ENCODE results near the gene SPRY4.
A peak's percentile ranks its signal among the peaks of the same experiment; 100 is the strongest.
"Not testable (repeated sequence)": the region's sequence is repeated elsewhere in the genome, so short reads cannot be mapped to it uniquely, and the experiment has no call there.

SPRY4 gene

GRCh38 chr5:142364251-142365145 is 39.7 kb upstream of the SPRY4 start:
- peak overlapping the region; percentile 3 for H3K4me2 ChIP-seq (ENCODE audit: low read length, poor library complexity, severe bottlenecking)
- H3K9ac ChIP-seq (ENCODE audit: low read length) = no peak overlapping the region
- peaks cover 0 to 4% of the 10 kb centered on the region in 2 experiments for H3K36me3 ChIP-seq (ENCODE audit: control insufficient read depth in 1 of 2, insufficient read depth in 2 of 2, low read depth in 1 of 2, low read length in 2 of 2)
- peak overlapping the region; percentile 47 for H2AK5ac ChIP-seq (ENCODE audit: low read length, severe bottlenecking)
- peak overlapping the region; percentile 88 to 92 for H3K18ac ChIP-seq (ENCODE audit: low read depth in 1 of 2, low read length in 2 of 2)
- peak overlapping the region; percentile 1 for H2BK15ac ChIP-seq (ENCODE audit: low read depth, poor library complexity, severe bottlenecking)
- H3K27ac ChIP-seq (ENCODE audit: low read length, poor library complexity, severe bottlenecking) = peak overlapping the region; percentile 86
- no peak overlapping the region for H2AFZ ChIP-seq (ENCODE audit: low read depth, low read length)
- H3K23ac ChIP-seq (ENCODE audit: low read length in 2 of 2) = no peak overlapping the region
- H3K79me1 ChIP-seq (replicated peaks; ENCODE audit: low read length, poor library complexity, severe bottlenecking) = peaks cover 5% of the 10 kb centered on the region
- H3K9me3 ChIP-seq (ENCODE audit: control insufficient read depth, low read length) = no peaks in the 10 kb centered on the region
- no peak overlapping the region for H3K4me3 ChIP-seq (ENCODE audit: insufficient read depth in 1 of 2, low read depth in 1 of 2, low read length in 2 of 2)
- peak; percentile 63 for DNase-seq
- peak overlapping the region; percentile 70 for H4K91ac ChIP-seq (ENCODE audit: low read length)
- H2BK120ac ChIP-seq (ENCODE audit: low read depth, low read length) = peak overlapping the region; percentile 68
- peak overlapping the region; percentile 6 to 96 for H2BK12ac ChIP-seq (ENCODE audit: low read length in 2 of 2)
- H4K8ac ChIP-seq (ENCODE audit: low read length) = peak overlapping the region; percentile 88
- WGBS = 75% methylated on average over 23 of the region's 23 CpGs
- H3K4ac ChIP-seq (ENCODE audit: low read depth in 1 of 2, low read length in 2 of 2) = peak overlapping the region in 1 of 2 experiments; percentile 69
- no peaks in the 10 kb centered on the region for H3K27me3 ChIP-seq (ENCODE audit: control insufficient read depth in 1 of 2, insufficient read depth in 1 of 2, low read length in 2 of 2)
- peaks cover 7% of the 10 kb centered on the region for H3K4me1 ChIP-seq (ENCODE audit: control insufficient read depth, insufficient read depth, low read depth, low read length)
- H2BK5ac ChIP-seq (ENCODE audit: low read depth, low read length, poor library complexity, severe bottlenecking) = no peak overlapping the region
- no peak overlapping the region for H3K14ac ChIP-seq (ENCODE audit: low read length in 2 of 2)

DNA sequence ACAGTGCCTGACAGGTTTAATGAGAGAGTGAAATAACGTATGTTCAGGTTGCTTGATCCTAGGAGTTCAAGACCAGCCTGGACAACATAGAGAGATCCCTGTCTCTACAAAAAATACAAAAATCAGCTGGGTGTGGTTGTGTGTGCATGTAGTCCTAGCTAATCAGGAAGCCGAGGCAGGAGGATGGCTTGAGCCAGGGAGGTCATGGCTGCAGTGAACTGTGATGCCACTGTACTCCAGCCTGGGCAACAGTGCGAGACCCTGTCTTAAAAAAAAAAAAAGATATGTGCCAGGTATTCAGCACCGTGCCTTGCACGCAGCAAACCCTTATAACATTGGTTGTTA is 38.8 kb upstream of the SPRY4 start:
- Histone ChIP-seq H3K79me1 (replicated peaks; ENCODE audit: low read length, poor library complexity, severe bottlenecking) (peaks cover 10% of the 10 kb centered on the region), H3K9me3 (ENCODE audit: control insufficient read depth, low read length) (no peaks in the 10 kb centered on the region), H3K4me2 (ENCODE audit: low read length, poor library complexity, severe bottlenecking) (no peak overlapping the region), H3K27me3 (ENCODE audit: control insufficient read depth in 1 of 2, insufficient read depth in 1 of 2, low read length in 2 of 2) (no peaks in the 10 kb centered on the region), H3K23ac (ENCODE audit: low read length in 2 of 2) (no peak overlapping the region), H3K18ac (ENCODE audit: low read depth in 1 of 2, low read length in 2 of 2) (peak overlapping the region; percentile 71 to 92), H3K4ac (ENCODE audit: low read depth in 1 of 2, low read length in 2 of 2) (peak overlapping the region; percentile 74 to 88), H2BK12ac (ENCODE audit: low read length in 2 of 2) (peak overlapping the region; percentile 20 to 92), H2BK5ac (ENCODE audit: low read depth, low read length, poor library complexity, severe bottlenecking) (peak overlapping the region; percentile 45), H3K9ac (ENCODE audit: low read length) (no peak overlapping the region), H2AFZ (ENCODE audit: low read depth, low read length) (no peak overlapping the region), H2BK120ac (ENCODE audit: low read depth, low read length) (peak overlapping the region; percentile 69), H3K27ac (ENCODE audit: low read length, poor library complexity, severe bottlenecking) (peak overlapping the region; percentile 86), H3K14ac (ENCODE audit: low read length in 2 of 2) (no peak overlapping the region), H4K8ac (ENCODE audit: low read length) (peak overlapping the region; percentile 83), H2BK15ac (ENCODE audit: low read depth, poor library complexity, severe bottlenecking) (no peak overlapping the region), H4K91ac (ENCODE audit: low read length) (peak overlapping the region; percentile 97), H2AK5ac (ENCODE audit: low read length, severe bottlenecking) (peak overlapping the region; percentile 17), H3K4me3 (ENCODE audit: insufficient read depth in 1 of 2, low read depth in 1 of 2, low read length in 2 of 2) (no peak overlapping the region), H3K36me3 (ENCODE audit: control insufficient read depth in 1 of 2, insufficient read depth in 2 of 2, low read depth in 1 of 2, low read length in 2 of 2) (peaks cover 0 to 3% of the 10 kb centered on the region in 2 experiments), H3K4me1 (ENCODE audit: control insufficient read depth, insufficient read depth, low read depth, low read length) (peaks cover 7% of the 10 kb centered on the region)
- no peak for DNase-seq
- 87% methylated on average over 4 of the region's 5 CpGs for WGBS

GRCh38 chr5:142362193-142362592 is 37.4 kb upstream of the SPRY4 start:
- not testable (repeated sequence) for H3K4me2 ChIP-seq (ENCODE audit: low read length, poor library complexity, severe bottlenecking); H2BK5ac ChIP-seq (ENCODE audit: low read depth, low read length, poor library complexity, severe bottlenecking); H2AFZ ChIP-seq (ENCODE audit: low read depth, low read length); H3K27me3 ChIP-seq (ENCODE audit: control insufficient read depth in 1 of 2, insufficient read depth in 1 of 2, low read length in 2 of 2); DNase-seq; H3K14ac ChIP-seq (ENCODE audit: low read length in 2 of 2); H2BK15ac ChIP-seq (ENCODE audit: low read depth, poor library complexity, severe bottlenecking); H3K36me3 ChIP-seq (ENCODE audit: control insufficient read depth in 1 of 2, insufficient read depth in 2 of 2, low read depth in 1 of 2, low read length in 2 of 2); H3K4me3 ChIP-seq (ENCODE audit: insufficient read depth in 1 of 2, low read depth in 1 of 2, low read length in 2 of 2); H3K23ac ChIP-seq (ENCODE audit: low read length in 2 of 2); H3K9me3 ChIP-seq (ENCODE audit: control insufficient read depth, low read length)
- peak overlapping the region; percentile 60 to 94 for H2BK12ac ChIP-seq (ENCODE audit: low read length in 2 of 2)
- H3K9ac ChIP-seq (ENCODE audit: low read length) = peak overlapping the region; percentile 55
- H3K4me1 ChIP-seq (ENCODE audit: control insufficient read depth, insufficient read depth, low read depth, low read length) = peaks cover 13% of the 10 kb centered on the region
- peak overlapping the region; percentile 65 for H3K27ac ChIP-seq (ENCODE audit: low read length, poor library complexity, severe bottlenecking)
- H3K79me1 ChIP-seq (replicated peaks; ENCODE audit: low read length, poor library complexity, severe bottlenecking) = peaks cover 13% of the 10 kb centered on the region
- peak overlapping the region; percentile 33 for H4K8ac ChIP-seq (ENCODE audit: low read length)
- H3K4ac ChIP-seq (ENCODE audit: low read depth in 1 of 2, low read length in 2 of 2) = peak overlapping the region; percentile 75 to 96
- peak overlapping the region; percentile 93 for H2BK120ac ChIP-seq (ENCODE audit: low read depth, low read length)
- peak overlapping the region; percentile 74 to 95 for H3K18ac ChIP-seq (ENCODE audit: low read depth in 1 of 2, low read length in 2 of 2)
- peak overlapping the region; percentile 55 for H4K91ac ChIP-seq (ENCODE audit: low read length)
- peak overlapping the region; percentile 37 for H2AK5ac ChIP-seq (ENCODE audit: low read length, severe bottlenecking)
- 55% methylated on average over 9 of the region's 11 CpGs for WGBS

DNA sequence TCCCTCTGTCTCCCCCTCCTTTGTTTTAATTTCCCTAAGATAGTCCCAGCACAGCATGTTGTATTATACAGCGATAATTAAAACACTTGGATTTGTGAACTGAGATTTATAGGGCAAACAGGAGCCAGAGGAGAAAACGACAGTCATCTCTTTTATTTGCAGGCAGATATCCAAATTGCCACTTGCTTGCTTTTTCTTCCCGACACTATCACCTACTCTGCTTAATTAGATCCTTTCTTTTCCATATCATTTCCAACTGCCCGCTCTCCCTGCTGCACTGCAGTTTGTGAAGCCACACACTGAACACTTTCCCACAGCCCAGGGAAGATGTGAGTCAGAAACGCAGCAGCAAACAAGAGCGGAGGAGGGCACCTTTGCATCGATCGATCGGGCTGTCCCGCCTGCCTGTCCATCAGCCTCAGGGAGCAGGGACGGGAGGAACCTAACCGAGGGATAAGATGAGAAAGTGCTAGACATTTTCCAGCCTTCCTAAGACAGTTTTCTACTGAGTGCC is 35.8 kb upstream of the SPRY4 start:
- Histone ChIP-seq H3K4me3 (ENCODE audit: insufficient read depth in 1 of 2, low read depth in 1 of 2, low read length in 2 of 2) (no peak overlapping the region), H3K9ac (ENCODE audit: low read length) (peak overlapping the region; percentile 16), H3K9me3 (ENCODE audit: control insufficient read depth, low read length) (peaks cover 4% of the 10 kb centered on the region), H2BK5ac (ENCODE audit: low read depth, low read length, poor library complexity, severe bottlenecking) (no peak overlapping the region), H2BK15ac (ENCODE audit: low read depth, poor library complexity, severe bottlenecking) (no peak overlapping the region), H4K91ac (ENCODE audit: low read length) (peak overlapping the region; percentile 48), H3K27me3 (ENCODE audit: control insufficient read depth in 1 of 2, insufficient read depth in 1 of 2, low read length in 2 of 2) (no peaks in the 10 kb centered on the region), H2AFZ (ENCODE audit: low read depth, low read length) (no peak overlapping the region), H3K27ac (ENCODE audit: low read length, poor library complexity, severe bottlenecking) (peak overlapping the region; percentile 14), H3K36me3 (ENCODE audit: control insufficient read depth in 1 of 2, insufficient read depth in 2 of 2, low read depth in 1 of 2, low read length in 2 of 2) (peaks cover 0 to 3% of the 10 kb centered on the region in 2 experiments), H3K18ac (ENCODE audit: low read depth in 1 of 2, low read length in 2 of 2) (peak overlapping the region; percentile 34 to 94), H2BK12ac (ENCODE audit: low read length in 2 of 2) (peak overlapping the region; percentile 33 to 56), H3K4ac (ENCODE audit: low read depth in 1 of 2, low read length in 2 of 2) (peak overlapping the region; percentile 69 to 94), H2BK120ac (ENCODE audit: low read depth, low read length) (peak overlapping the region; percentile 56), H4K8ac (ENCODE audit: low read length) (peak overlapping the region; percentile 47), H3K23ac (ENCODE audit: low read length in 2 of 2) (no peak overlapping the region), H2AK5ac (ENCODE audit: low read length, severe bottlenecking) (no peak overlapping the region), H3K4me2 (ENCODE audit: low read length, poor library complexity, severe bottlenecking) (no peak overlapping the region), H3K79me1 (replicated peaks; ENCODE audit: low read length, poor library complexity, severe bottlenecking) (peaks cover 11% of the 10 kb centered on the region), H3K14ac (ENCODE audit: low read length in 2 of 2) (no peak overlapping the region), H3K4me1 (ENCODE audit: control insufficient read depth, insufficient read depth, low read depth, low read length) (peaks cover 14% of the 10 kb centered on the region)
- WGBS = 7% methylated on average over 12 of the region's 12 CpGs
- DNase-seq = peak; percentile 91
